OCI-LY7 (cell line): ENCODE measurements around the gene LARGE1.

Experiments used
- CTCF ChIP-seq: fragments of 200-600 bp; sonication (generic); conservative IDR thresholded peaks from 2 replicates; pipeline ENCODE4 v1.5.1; 2014; ENCODE audit warnings: mild to moderate bottlenecking, antibody characterized with exemption, low read length, moderate library complexity, mixed read lengths
- EZH2phosphoT487 ChIP-seq: fragments of 200-600 bp; sonication (generic); IDR thresholded peaks from 2 replicates; pipeline ENCODE4 v1.6.1; 2018; ENCODE audit warnings: low read depth, borderline replicate concordance, mild to moderate bottlenecking, mixed run types, antibody characterized with exemption, low read length, moderate library complexity, mixed read lengths

GRCh38 chr22:33920197-33920540 lies at the start of gene LARGE1:
- TF ChIP-seq CTCF (no peak), EZH2phosphoT487 (no peak)
